Stimulated activated memory B cell treated with anti-CD40 and anti-IgM and Interleukin-4, amounts not matched to agents 10 μg/mL and 1 μg/mL and 100 μg/mL, for 72 hours (primary cell): Measurements from ENCODE around the gene SLC41A3.

Experiments
- ATAC-seq: fragments of 150-1000 bp; cut with Tn5 transposase; 2 replicates; pipeline ENCODE4 v1.10.0; 2021
- H3K27ac Mint-ChIP-seq: one replicate; pipeline ENCODE4 v1.8.0; 2022; ENCODE audit warnings: mild to moderate bottlenecking, mixed read lengths
- H3K27me3 Mint-ChIP-seq: one replicate; pipeline ENCODE4 v1.8.0; 2022; ENCODE audit warnings: mixed read lengths
- H3K36me3 Mint-ChIP-seq: one replicate; pipeline ENCODE4 v1.8.0; 2022; ENCODE audit warnings: mixed read lengths
- H3K4me1 Mint-ChIP-seq: one replicate; pipeline ENCODE4 v1.8.0; 2022; ENCODE audit warnings: mixed read lengths
- H3K4me3 Mint-ChIP-seq: one replicate; pipeline ENCODE4 v1.8.0; 2022; ENCODE audit warnings: mild to moderate bottlenecking, moderate library complexity, mixed read lengths
- H3K9me3 Mint-ChIP-seq: one replicate; pipeline ENCODE4 v1.8.0; 2022; ENCODE audit warnings: mixed read lengths

SLC41A3 gene

DNA sequence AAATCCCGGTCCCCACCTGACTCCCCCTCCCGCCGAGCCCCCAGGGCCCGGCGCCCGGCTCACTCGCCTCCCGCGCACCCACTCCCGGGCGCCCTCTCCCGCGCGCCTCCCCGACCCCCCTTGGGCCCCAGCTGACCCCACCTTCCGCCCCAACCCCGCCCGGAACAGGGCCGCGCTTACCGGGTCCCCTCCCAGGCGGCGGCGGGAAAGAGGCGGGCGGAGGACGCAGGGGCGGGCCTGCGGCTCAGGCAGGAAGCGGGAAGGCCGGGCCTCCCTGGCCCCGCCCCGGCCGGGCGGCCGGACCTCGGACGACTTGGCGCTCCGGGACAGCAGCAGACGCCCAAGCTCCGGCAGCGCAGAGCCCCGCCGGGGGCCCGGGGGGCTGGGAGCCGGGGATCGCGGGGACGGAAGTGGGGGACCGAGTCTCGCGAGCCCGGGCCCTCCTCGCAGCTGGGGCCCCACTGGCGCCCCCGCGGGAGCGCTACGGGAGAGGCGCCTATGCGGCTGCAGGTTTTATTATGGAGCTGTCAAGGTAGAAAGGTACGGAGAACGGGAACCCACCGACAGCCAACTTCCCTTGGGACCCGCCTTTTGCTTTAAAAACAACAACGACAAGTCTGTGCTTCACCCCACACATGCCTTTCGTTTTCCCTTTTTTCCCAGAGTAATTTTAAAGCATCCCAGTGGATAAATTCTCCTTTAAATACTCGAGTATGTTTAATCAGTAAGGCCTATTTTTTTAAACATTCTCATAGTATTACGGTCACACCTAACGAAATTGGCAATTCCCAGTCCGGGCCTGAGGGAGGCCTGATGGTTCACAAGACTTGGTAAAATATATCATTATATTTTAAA lies at the start of gene SLC41A3:
Gene SLC41A3, minus strand, starts transcription at position 212 of the 855 bp plus-strand sequence. CDS start 15,905 bp downstream, outside the sequence.
- peaks cover 19% of the 10 kb centered on the region for H3K4me1 Mint-ChIP-seq
- peak; percentile 97 for ATAC-seq
- H3K9me3 Mint-ChIP-seq: peaks cover 3% of the 10 kb centered on the region
- peak within 1 kb of the TSS; percentile 94 for H3K27ac Mint-ChIP-seq
- H3K4me3 Mint-ChIP-seq: peak within 1 kb of the TSS; percentile 96
- no peaks in the 10 kb centered on the region for H3K27me3 Mint-ChIP-seq
- H3K36me3 Mint-ChIP-seq: peaks cover 3% of the 10 kb centered on the region

- H3K36me3 Mint-ChIP-seq: no peaks in the 10 kb centered on the region
- ATAC-seq: no peak
- peaks cover 59% of the 10 kb centered on the region for H3K27me3 Mint-ChIP-seq
- no peak overlapping the region for H3K27ac Mint-ChIP-seq
- H3K4me3 Mint-ChIP-seq: no peak overlapping the region
- H3K9me3 Mint-ChIP-seq: no peaks in the 10 kb centered on the region
- peaks cover 6% of the 10 kb centered on the region for H3K4me1 Mint-ChIP-seq
Measured at GRCh38 chr3:126133606-126134005, 49.7 kb upstream of the SLC41A3 start.

DNA sequence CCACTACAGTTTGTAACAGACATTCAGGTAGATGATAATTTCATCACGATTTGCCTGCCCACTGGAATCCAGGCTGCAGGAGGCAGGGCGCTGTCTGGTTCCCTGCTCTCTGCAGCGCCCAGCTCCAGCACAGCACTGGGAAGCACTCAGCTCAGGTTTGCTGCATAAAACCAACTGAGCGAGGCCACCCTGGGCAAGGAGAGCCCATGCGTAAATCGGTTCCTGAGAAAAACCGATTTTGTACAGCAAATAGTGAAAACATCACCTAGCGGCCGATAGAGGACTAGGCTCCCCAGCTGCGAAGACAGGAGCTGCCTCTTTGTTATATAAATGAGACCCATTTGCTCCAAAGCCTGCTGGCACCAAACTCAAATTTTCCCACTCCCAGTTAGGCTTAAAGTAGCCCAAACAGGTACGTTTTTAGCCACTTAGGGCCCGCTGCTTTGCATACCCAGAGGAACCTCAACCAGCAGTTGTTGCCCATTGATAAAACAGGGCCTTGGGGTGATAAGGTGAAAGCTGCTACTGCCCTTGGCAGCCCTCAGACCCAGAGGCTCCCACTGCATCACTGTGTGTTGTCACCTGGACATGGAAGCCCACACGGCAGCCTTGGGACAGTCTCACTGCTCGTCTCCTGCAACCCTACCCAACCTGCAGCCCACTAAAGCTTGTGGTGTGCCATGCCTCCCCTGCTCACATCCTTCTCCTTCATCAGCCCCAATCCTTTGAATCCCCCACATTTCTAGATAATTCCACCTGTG lies 49.0 kb upstream of the SLC41A3 start:
- H3K9me3 Mint-ChIP-seq: no peaks in the 10 kb centered on the region
- H3K27me3 Mint-ChIP-seq: peaks cover 55% of the 10 kb centered on the region
- H3K27ac Mint-ChIP-seq: no peak overlapping the region
- ATAC-seq: no peak
- H3K4me1 Mint-ChIP-seq: peaks cover 6% of the 10 kb centered on the region
- H3K4me3 Mint-ChIP-seq: no peak overlapping the region
- no peaks in the 10 kb centered on the region for H3K36me3 Mint-ChIP-seq

DNA sequence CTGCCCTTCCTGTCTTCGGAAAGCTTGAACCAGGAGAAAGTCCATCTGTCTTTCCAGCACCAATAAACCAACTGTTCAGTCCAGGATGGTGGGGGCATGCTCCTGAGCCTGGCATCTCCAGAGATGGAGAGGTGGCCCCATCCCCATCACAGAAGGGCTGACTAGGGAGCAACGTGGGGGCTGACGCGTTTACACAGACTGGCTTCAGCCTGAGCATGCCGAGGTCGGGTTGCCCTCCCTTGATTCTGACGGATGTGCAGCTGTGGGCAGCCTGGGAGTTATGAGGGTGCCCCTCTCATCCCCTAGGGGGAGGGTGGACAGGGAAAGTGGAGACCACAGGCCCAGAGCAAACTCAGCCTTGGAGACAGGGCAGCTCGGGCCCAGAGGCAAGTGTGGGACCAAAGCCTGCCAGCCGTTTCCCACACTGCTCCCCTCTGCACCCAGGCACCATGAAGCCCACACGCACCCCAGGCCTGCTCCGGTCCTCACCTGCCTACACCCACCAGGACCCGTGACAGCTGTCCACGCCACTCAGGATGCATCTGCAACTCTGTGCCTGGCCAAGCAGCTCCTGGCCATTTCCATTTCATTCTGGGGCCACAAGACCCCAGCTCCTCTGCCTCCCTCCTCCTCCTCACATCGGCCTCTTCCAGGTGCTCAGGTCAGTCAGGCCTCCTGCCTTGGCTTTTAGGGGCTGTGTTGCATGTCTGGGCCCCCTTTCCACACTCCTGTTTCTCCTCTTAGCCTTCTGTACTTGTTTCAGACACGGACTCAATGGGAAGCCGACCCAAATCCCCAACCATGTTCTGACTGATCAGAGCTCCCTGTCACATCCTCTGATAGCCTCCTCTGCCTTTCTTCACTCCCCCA lies 48.2 kb upstream of the SLC41A3 start:
- peaks cover 55% of the 10 kb centered on the region for H3K27me3 Mint-ChIP-seq
- H3K4me3 Mint-ChIP-seq: no peak overlapping the region
- no peak for ATAC-seq
- peaks cover 6% of the 10 kb centered on the region for H3K4me1 Mint-ChIP-seq
- no peak overlapping the region for H3K27ac Mint-ChIP-seq
- H3K36me3 Mint-ChIP-seq: no peaks in the 10 kb centered on the region
- H3K9me3 Mint-ChIP-seq: no peaks in the 10 kb centered on the region

DNA sequence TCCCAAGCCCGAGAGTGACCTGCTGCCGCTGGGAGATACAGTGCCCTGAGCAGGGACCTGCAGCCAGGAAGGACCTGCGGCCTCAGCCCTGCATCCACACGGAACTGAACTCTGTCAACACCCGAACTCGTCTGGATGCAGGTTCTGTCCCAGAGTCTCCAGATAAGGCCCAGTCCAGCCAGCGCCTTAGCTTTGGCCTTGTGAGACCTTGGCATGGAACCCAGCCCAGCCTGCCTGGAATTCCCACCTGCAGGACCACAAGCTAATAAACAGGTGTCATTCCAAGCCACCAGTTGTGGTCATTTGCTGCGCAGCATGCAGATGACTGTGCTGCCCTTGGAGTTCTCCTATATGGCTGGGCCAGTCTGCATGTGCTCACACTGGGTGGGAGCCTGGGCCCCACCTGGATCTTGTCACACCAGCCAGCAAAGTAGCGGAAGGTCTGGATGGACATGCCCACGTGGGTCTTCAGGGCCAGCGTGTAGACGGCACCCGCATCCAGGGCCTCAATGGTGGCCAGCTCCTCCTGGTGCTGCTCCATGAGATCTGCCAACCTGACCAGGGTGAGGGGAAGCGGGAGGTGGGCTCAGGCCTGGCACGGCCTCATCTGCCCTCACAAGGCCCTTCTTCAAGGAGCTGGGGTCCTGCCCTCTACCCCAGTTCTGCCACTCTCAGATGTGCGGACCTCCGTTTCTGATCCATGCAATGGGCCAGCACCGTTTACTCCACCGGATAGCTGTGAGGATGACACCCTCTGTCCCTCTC lies 47.2 kb upstream of the SLC41A3 start:
- Mint-ChIP-seq H3K4me1 (peaks cover 6% of the 10 kb centered on the region), H3K9me3 (no peaks in the 10 kb centered on the region), H3K36me3 (no peaks in the 10 kb centered on the region), H3K4me3 (no peak overlapping the region), H3K27ac (no peak overlapping the region), H3K27me3 (peaks cover 55% of the 10 kb centered on the region)
- no peak for ATAC-seq

GRCh38 chr3:126130081-126130855 lies 46.3 kb upstream of the SLC41A3 start:
- H3K4me3 Mint-ChIP-seq: no peak overlapping the region
- peaks cover 54% of the 10 kb centered on the region for H3K27me3 Mint-ChIP-seq
- ATAC-seq: no peak
- peaks cover 6% of the 10 kb centered on the region for H3K4me1 Mint-ChIP-seq
- no peak overlapping the region for H3K27ac Mint-ChIP-seq
- no peaks in the 10 kb centered on the region for H3K36me3 Mint-ChIP-seq
- H3K9me3 Mint-ChIP-seq: no peaks in the 10 kb centered on the region

DNA sequence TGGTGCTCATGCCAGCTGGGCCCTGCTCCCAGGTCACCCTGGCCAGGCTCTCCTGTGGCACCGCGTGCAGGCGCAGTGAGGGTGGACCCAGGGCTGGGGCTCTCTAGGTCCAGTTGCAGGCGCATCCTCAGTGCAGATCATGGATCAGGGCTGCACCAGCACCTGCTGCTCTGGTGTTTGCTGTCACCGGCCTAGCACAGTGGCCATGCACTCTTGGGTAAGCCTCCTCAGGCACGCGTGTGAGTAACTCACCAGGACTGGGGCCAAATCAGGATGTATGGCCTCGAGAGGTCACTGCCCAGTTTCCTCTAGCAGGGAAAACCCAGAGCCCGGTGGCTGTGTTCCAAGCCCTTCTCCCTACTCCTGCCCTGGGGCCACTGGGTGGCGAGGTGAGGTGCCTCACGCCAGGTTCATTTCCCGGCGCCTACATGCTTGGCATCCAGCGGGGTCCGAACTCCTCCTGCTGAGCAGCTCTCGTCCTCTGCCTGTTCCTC lies 45.5 kb upstream of the SLC41A3 start:
- Mint-ChIP-seq H3K4me3 (no peak overlapping the region), H3K4me1 (peaks cover 6% of the 10 kb centered on the region)

DNA sequence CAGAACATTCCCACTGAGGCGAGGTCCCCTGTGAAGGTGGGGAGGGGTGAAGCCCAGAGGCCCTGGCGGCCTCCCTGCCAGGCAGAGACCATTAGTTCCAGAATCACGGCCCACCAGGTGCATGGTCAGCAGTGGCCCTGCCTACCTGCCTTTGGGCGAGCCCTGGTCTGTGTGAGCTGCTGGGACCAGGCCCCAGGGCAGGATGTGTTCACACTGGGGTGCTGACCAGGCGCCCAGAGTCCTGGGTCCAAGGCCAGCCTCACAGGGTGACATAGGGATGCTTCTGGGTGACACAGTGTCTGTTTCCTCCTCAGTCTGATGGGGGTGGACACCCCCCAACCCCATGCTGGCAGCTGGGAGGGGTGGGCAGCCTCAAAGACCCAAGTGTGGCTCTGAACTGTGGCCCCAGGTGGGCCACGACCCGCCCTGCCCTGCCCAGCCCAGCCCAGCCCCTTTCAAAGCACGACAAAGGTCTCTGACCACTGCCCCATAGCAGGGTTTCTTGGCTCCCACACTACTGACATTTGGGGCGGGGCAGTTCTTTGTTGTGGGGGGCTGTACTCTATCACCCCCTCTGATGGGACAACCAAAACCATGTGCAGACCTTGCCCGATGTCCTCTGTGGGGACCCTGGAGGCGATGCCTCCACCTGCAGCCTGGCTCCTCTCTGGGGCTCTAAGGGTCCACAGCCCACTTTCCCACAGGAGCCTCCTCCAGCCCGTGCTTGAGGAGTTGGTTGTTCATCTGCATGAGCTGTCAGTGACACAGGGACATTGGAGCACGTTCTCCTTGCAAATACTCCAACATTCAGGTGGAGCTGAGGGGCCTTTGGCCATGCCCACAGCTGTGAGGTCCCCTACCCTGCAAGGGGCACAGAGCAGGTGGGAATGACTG lies 44.8 kb upstream of the SLC41A3 start:
- Mint-ChIP-seq H3K27ac (no peak overlapping the region), H3K27me3 (peaks cover 40% of the 10 kb centered on the region), H3K4me1 (no peaks in the 10 kb centered on the region), H3K9me3 (no peaks in the 10 kb centered on the region), H3K4me3 (no peak overlapping the region), H3K36me3 (no peaks in the 10 kb centered on the region)
- ATAC-seq: no peak

More for the DNA sequence above, 45.5 kb upstream of the SLC41A3 start:
- no peak for ATAC-seq
- Mint-ChIP-seq H3K27ac (no peak overlapping the region), H3K36me3 (no peaks in the 10 kb centered on the region), H3K27me3 (peaks cover 46% of the 10 kb centered on the region), H3K9me3 (no peaks in the 10 kb centered on the region)

DNA sequence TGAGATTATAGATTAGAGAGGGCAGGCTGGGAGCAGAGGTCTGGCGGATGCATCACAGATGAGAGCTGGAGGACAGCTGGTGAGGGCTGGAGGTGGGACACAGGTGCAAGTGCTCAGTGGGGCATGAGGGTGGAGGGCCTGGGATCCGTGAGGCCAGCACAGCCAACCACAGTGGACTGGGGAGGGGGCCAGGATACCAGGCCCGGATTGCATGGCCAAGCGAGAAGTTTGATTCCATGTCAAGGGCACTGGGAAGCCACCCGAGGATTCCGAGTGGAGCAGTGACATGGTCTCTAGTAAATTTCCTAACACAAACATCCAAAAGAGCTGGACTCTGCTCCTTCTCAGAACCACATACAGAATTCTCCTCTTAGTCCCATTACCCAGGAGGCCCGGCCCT lies 44.0 kb upstream of the SLC41A3 start:
- no peak overlapping the region for H3K4me3 Mint-ChIP-seq
- no peaks in the 10 kb centered on the region for H3K9me3 Mint-ChIP-seq
- ATAC-seq: no peak
- no peaks in the 10 kb centered on the region for H3K36me3 Mint-ChIP-seq
- no peaks in the 10 kb centered on the region for H3K4me1 Mint-ChIP-seq
- H3K27me3 Mint-ChIP-seq: peaks cover 37% of the 10 kb centered on the region
- no peak overlapping the region for H3K27ac Mint-ChIP-seq

- Mint-ChIP-seq H3K9me3 (no peaks in the 10 kb centered on the region), H3K36me3 (no peaks in the 10 kb centered on the region), H3K4me1 (no peaks in the 10 kb centered on the region)
Measured at GRCh38 chr3:126127452-126127851, 43.5 kb upstream of the SLC41A3 start.

DNA sequence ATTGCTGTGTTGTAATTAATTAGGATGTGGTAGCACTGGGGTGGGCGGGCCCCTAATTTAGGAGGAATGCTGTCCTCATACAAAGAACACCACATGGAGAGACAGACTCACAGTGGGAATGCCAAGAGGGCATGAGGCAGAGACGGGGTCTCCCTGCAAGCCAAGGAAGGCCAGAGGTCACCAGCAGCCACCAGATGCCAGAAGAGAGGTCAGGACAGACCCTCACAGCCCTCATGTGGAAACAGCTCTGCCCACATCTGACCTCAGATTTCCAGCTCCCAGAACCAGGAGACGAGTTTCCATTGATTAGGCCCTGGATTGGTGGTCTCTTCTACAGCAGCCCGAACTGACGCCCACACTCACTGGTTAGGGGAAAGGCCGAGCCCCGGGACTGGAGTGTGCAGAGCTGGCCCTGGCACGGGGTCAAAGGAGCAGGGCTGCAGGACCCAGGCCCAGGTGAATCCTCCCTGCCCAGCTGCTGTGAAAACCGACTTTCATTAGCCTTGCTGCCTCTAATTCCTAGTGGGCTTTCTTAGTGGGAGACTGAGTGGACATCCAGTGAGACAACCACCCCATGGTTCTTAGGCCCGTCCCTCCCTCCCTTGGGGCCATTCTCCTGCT lies 43.0 kb upstream of the SLC41A3 start:
- no peak overlapping the region for H3K4me3 Mint-ChIP-seq

More at GRCh38 chr3:126127452-126127851, 43.5 kb upstream of the SLC41A3 start:
- ATAC-seq: no peak
- H3K27me3 Mint-ChIP-seq: peaks cover 37% of the 10 kb centered on the region
- H3K27ac Mint-ChIP-seq: no peak overlapping the region
- H3K4me3 Mint-ChIP-seq: no peak overlapping the region

DNA sequence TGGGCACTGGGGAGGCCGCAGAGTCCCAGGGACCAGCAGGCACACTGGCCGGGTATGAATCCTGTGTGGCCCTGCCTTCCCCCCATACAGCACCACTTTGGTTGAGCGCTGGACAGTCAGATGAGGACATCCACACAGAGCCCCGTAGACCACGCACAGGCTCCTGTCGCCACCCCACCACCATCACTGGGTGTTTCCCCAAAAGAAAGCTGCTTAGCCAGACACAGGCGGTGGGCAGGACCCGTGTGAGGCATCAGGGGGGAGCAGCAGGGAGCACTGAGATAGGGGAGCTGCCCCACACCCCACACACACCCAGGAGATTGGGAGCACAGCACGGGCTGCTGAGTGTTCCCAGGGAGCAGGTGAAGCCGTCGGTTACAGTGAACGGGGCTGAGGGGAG lies 42.4 kb upstream of the SLC41A3 start:
- Mint-ChIP-seq H3K4me1 (no peaks in the 10 kb centered on the region), H3K27ac (no peak overlapping the region), H3K27me3 (peaks cover 37% of the 10 kb centered on the region), H3K4me3 (no peak overlapping the region), H3K36me3 (no peaks in the 10 kb centered on the region), H3K9me3 (no peaks in the 10 kb centered on the region)
- no peak for ATAC-seq

More for the DNA sequence above, 43.0 kb upstream of the SLC41A3 start:
- H3K36me3 Mint-ChIP-seq: no peaks in the 10 kb centered on the region
- no peaks in the 10 kb centered on the region for H3K4me1 Mint-ChIP-seq
- ATAC-seq: no peak
- peaks cover 37% of the 10 kb centered on the region for H3K27me3 Mint-ChIP-seq
- H3K27ac Mint-ChIP-seq: no peak overlapping the region
- no peaks in the 10 kb centered on the region for H3K9me3 Mint-ChIP-seq
